HG03442 (cell line): Measurements from ENCODE around the gene RASL10B.

Source experiments
- ATAC-seq: cut with Tn5 transposase; IDR thresholded peaks from one replicate; pipeline ENCODE4 v1.9.1; 2021; ENCODE audit warnings: mild to moderate bottlenecking, moderate library complexity; ENCODE audit not compliant: unreplicated experiment

RASL10B gene

DNA sequence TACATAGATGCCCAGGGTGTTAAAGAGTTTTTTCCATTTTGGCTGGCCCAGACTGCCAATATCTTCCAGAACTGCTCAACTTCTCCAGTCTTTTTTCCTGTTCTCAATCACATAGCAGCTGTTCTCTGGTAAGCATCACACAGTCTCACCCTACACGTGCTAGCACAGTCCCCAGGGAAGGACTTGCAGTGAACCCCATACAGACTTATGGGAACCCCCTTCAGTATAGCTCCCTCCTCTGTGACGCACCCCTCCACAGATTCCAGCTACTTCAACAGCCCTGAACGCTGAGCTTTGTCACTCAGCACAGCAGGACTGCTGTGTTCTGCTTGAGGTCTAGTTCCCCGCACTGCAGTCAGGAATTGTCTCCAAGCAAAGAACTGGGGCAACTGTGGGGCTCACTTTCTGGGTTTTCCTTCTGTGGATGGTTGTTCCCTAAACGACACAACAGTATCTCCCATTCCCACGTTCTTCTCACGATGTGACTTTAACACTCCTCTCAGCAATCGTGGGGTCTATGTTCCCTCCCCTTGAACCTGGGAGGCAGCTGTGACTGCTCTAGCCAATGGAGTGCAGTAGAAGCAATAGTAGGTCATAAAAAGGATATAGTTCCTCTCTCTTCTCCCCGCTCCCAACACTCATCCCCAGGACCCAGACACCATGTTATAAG is 60.4 kb downstream of the RASL10B start:
- no peak for ATAC-seq
